AG04450 (cell line): ENCODE measurements around the gene VEGFB. TPM values are rescaled to one million over a fixed set of nuclear protein-coding genes. Genes with fewer than 3 reads are reported as not detected.

Experiments
- CTCF ChIA-PET: fragments of 300-600, 350-600 bp; formaldehyde crosslinking; extraction: SDS; loops from one replicate; lab custom pipeline; 2022; ENCODE audit warnings: antibody characterized with exemption, inconsistent platforms; lab: Charles Lee
- POLR2A ChIA-PET: fragments of 350-600 bp; formaldehyde crosslinking; extraction: SDS; loops from one replicate; lab custom pipeline; 2021; ENCODE audit warnings: antibody characterized with exemption, inconsistent platforms; lab: Yijun Ruan, JAX
- DNase-seq: peaks from one replicate; pipeline ENCODE4 v3.0.0-alpha.2; 2011; ENCODE audit warnings: low read depth, low spot score
- H3K27ac ChIP-seq: one replicate; pipeline ENCODE4 v1.5.1; 2012; ENCODE audit warnings: low read depth, low read length, control low read depth
- H3K27me3 ChIP-seq: one replicate; pipeline ENCODE4 v1.6.0; 2012; ENCODE audit warnings: low read length; ENCODE audit not compliant: control insufficient read depth, insufficient read depth
- H3K4me3 ChIP-seq: 2 replicates; pipeline ENCODE4 v1.5.1; 2011; ENCODE audit warnings: mild to moderate bottlenecking, low read depth, low read length, control low read depth
- H3K9me3 ChIP-seq: 2 replicates; pipeline ENCODE4 v1.5.1; 2012; ENCODE audit warnings: low read length; ENCODE audit not compliant: control insufficient read depth, insufficient read depth
- polyA plus RNA-seq: library from polyadenylated mRNA; depleted of rRNA; stranded (reverse); fragments of >200 nt; gene quantifications from 2 replicates; pipeline ENCODE4 v1.2.3, GENCODE V29; 2011
- TF ChIP-seq, protein P1 (sequence below): IDR thresholded peaks from 2 replicates; pipeline ENCODE4 v1.5.1; 2011; ENCODE audit warnings: low read depth, low read length, control low read depth, inconsistent platforms

Gene VEGFB
- polyA plus RNA-seq, 1 experiment: 11.8 TPM

DNA sequence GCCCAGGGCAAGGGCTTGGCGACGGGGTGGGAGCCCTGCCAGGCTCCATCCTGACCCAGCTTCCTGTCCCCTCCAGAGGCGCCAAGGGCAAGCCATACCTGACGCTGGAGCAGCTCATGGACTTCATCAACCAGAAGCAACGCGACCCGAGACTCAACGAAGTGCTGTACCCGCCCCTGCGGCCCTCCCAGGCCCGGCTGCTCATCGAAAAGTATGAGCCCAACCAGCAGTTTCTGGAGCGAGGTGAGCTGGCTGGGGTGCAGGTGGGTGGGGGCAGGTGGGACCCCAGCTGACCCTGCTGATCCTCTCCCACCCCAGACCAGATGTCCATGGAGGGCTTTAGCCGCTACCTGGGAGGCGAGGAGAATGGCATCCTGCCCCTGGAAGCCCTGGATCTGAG, 21.9 kb downstream of the VEGFB start:
- DNase-seq: no peak
- CTCF ChIA-PET: no interaction called here

GRCh38 chr11:64258356-64258755, 24.0 kb downstream of the VEGFB start:
- ChIA-PET POLR2A (interaction anchor here (0.7 to 1.2 kb wide), 2 partner anchors 10 to 77 kb away, joined by 3 to 5 read pairs; no protein-coding TSS in a partner anchor), CTCF (no interaction called here)
- no peak for DNase-seq
- TF ChIP-seq, protein P1, sequence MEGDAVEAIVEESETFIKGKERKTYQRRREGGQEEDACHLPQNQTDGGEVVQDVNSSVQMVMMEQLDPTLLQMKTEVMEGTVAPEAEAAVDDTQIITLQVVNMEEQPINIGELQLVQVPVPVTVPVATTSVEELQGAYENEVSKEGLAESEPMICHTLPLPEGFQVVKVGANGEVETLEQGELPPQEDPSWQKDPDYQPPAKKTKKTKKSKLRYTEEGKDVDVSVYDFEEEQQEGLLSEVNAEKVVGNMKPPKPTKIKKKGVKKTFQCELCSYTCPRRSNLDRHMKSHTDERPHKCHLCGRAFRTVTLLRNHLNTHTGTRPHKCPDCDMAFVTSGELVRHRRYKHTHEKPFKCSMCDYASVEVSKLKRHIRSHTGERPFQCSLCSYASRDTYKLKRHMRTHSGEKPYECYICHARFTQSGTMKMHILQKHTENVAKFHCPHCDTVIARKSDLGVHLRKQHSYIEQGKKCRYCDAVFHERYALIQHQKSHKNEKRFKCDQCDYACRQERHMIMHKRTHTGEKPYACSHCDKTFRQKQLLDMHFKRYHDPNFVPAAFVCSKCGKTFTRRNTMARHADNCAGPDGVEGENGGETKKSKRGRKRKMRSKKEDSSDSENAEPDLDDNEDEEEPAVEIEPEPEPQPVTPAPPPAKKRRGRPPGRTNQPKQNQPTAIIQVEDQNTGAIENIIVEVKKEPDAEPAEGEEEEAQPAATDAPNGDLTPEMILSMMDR: no peak
- Histone ChIP-seq H3K27me3 (no peaks in the 10 kb centered on the region), H3K27ac (no peak overlapping the region), H3K4me3 (no peak overlapping the region), H3K9me3 (no peaks in the 10 kb centered on the region; the same call in 1 of the 2 replicates)

More for the DNA sequence above, 21.9 kb downstream of the VEGFB start:
- no peak overlapping the region for H3K4me3 ChIP-seq
- POLR2A ChIA-PET: interaction anchor here (1.4 kb wide), 1 partner anchor 11 kb away, joined by 9 read pairs; no protein-coding TSS in a partner anchor
- H3K27ac ChIP-seq: no peak overlapping the region
- TF ChIP-seq, protein P1: no peak
- no peaks in the 10 kb centered on the region for H3K27me3 ChIP-seq
- H3K9me3 ChIP-seq: no peaks in the 10 kb centered on the region

DNA sequence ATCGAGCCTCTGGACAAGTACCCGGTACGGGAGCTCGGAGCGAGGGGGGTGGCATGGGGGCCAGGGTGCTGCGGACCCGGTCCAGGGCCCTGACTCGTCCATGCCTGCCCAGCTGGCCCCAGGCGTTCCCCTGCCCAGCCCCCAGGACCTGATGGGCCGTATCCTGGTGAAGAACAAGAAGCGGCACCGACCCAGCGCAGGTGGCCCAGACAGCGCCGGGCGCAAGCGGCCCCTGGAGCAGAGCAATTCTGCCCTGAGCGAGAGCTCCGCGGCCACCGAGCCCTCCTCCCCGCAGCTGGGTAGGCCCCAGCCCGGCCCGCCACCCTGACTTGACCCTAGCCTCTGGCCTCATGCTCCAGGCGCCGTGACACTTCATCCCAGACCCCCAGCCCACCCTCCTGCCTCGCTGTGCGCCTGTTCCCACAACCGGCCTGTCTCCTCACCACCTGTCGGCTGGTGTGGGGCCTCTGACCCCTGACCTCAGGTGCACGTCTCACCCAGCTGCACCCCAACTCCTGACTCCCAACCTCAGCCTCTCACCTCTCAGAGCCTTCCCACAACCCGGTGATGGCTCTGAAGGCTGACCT, 24.7 kb downstream of the VEGFB start:
- ChIA-PET POLR2A (interaction anchor here (0.7 to 1.2 kb wide), 2 partner anchors 10 to 78 kb away, joined by 3 to 5 read pairs; no protein-coding TSS in a partner anchor), CTCF (no interaction called here)
- Histone ChIP-seq H3K4me3 (no peak overlapping the region), H3K27me3 (no peaks in the 10 kb centered on the region), H3K27ac (no peak overlapping the region), H3K9me3 (no peaks in the 10 kb centered on the region; the same call in 1 of the 2 replicates)
- TF ChIP-seq, protein P1: no peak
- DNase-seq: no peak

DNA sequence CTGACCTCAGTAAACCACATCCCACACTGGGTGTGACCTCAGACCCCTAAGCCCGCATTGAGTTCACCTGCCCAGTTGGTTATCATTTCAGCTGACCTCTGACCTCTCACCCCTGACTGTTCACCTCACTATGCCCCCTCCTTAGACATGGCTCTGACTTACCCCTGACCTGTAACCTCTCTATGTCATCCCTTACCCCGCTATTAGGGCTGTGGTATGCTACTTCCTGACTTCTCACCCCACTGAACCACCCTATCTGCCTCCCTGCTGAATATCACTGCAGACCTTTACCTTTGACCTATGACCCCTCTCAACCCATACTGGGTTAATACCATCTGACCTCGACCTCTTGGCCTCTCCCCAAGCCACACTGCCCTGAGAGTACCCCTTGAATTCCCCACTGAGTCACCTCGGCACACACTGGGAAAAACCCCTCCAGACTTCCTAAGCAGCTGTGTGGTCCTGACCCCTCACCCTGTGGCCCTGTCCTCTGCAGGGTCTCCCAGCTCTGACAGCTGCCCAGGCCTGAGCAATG, 25.2 kb downstream of the VEGFB start:
- H3K27me3 ChIP-seq: no peaks in the 10 kb centered on the region
- no peak overlapping the region for H3K4me3 ChIP-seq
- no peaks in the 10 kb centered on the region; the same call in 1 of the 2 replicates for H3K9me3 ChIP-seq
- ChIA-PET CTCF (no interaction called here), POLR2A (interaction anchor here (1.2 kb wide), 1 partner anchor 78 kb away, joined by 5 read pairs; no protein-coding TSS in a partner anchor)
- H3K27ac ChIP-seq: no peak overlapping the region
- TF ChIP-seq, protein P1: no peak
- no peak for DNase-seq

DNA sequence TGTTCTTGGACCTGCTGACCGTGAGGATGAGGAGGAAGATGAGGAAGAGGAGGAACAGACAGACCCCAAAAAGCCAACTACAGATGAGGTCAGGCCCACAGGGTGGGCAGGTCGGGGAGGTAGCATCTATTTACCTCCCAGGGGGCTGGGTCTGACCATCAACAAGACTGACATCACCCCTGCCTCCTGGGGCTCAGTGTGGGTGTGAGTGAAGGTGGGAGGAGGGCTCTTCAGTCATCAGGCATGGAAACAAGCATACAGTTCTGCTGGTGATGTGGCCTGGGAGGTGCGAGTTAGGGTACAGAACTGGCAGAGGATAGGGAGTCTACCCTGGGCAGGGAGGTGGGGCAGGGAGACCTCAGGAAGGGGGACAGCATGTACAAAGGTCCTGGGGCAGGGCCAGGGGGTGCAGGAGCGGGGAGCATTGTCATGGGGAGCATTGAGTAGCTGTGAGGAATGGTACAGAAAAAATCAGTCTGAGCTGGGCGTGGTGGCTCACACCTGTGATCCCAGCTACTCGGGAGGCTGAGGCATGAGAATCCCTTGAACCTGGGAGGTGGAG, 25.8 kb downstream of the VEGFB start:
- DNase-seq: no peak
- H3K27ac ChIP-seq: no peak overlapping the region
- no peaks in the 10 kb centered on the region for H3K27me3 ChIP-seq
- CTCF ChIA-PET: no interaction called here
- H3K4me3 ChIP-seq: no peak overlapping the region
- TF ChIP-seq, protein P1: no peak
- POLR2A ChIA-PET: no interaction called here
- no peaks in the 10 kb centered on the region; the same call in 1 of the 2 replicates for H3K9me3 ChIP-seq
